ENCODE data around the gene HELZ. TPM values are rescaled to one million over a fixed set of nuclear protein-coding genes. Genes with fewer than 3 reads are reported as not detected.

Gene HELZ
- total RNA-seq, 4 donors from 2014 or later = 24.4 to 42.4 (median 26.3) TPM

DNA sequence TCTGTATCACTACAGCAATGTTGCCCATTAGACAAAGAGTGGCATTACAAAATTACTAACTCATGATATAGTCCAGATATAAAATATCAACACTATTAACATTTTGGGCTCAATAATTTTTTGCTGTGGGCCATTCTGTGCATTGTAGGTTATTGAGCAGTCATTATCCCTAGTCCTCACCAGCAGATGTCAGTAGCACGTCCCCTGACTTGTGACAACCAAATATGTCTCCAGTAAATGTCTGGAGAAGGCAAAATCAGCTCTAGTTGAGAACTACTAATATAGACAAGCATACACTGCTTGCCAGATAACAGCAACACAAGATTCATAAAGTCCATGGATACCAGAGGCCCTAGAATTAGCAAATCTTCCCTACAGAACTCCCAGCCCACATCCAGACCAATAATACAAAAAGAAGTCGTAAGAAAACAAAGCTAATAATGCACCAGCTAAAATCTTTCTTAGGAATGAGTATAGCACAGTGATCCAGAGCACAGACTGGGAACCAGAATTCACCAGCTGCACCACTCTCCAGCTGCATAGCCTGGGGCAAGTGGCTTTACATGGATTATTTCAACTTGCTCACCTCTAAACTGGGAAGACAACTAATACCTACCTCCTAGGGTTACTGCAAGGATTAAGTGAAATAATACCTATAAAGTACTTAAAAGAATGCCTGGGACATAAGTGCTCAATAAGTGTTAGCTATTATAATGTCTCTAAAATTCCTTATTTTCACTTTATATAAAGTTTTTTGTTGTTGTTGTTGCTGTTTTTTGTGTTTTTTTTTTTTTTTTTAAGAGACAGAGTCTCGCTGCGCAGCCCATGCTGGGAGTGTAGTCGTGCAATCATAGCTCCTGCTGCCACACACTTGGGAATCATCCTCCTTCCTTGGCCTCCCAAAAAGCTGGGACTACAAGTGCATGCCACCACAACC, 23.7 kb downstream of the HELZ start:
- peak in 1 of 2 donors; percentile 26 for DNase-seq (ENCODE audit: low spot score in 2 of 2)
- TF ChIP-seq, protein P1, sequence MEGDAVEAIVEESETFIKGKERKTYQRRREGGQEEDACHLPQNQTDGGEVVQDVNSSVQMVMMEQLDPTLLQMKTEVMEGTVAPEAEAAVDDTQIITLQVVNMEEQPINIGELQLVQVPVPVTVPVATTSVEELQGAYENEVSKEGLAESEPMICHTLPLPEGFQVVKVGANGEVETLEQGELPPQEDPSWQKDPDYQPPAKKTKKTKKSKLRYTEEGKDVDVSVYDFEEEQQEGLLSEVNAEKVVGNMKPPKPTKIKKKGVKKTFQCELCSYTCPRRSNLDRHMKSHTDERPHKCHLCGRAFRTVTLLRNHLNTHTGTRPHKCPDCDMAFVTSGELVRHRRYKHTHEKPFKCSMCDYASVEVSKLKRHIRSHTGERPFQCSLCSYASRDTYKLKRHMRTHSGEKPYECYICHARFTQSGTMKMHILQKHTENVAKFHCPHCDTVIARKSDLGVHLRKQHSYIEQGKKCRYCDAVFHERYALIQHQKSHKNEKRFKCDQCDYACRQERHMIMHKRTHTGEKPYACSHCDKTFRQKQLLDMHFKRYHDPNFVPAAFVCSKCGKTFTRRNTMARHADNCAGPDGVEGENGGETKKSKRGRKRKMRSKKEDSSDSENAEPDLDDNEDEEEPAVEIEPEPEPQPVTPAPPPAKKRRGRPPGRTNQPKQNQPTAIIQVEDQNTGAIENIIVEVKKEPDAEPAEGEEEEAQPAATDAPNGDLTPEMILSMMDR (IDR thresholded peaks at IDR 0.05) = peak in 1 of 3 donors; percentile 27
- TF ChIP-seq POLR2A (IDR thresholded peaks at IDR 0.05) = no peak
- H3K4me3 ChIP-seq (ENCODE audit: low read depth, poor library complexity, severe bottlenecking) = no peak overlapping the region
- intact Hi-C loops (cut with DNase I; ENCODE audit: low total_unique reads) = no loop called here
- WGBS, 2 donors = 73 to 88% methylated on average over 5 of the region's 5 CpGs

- no peak for DNase-seq (ENCODE audit: low spot score in 2 of 2)
These were observed 26.5 kb downstream of the HELZ start for GRCh38 chr17:67218385-67218950.

DNA sequence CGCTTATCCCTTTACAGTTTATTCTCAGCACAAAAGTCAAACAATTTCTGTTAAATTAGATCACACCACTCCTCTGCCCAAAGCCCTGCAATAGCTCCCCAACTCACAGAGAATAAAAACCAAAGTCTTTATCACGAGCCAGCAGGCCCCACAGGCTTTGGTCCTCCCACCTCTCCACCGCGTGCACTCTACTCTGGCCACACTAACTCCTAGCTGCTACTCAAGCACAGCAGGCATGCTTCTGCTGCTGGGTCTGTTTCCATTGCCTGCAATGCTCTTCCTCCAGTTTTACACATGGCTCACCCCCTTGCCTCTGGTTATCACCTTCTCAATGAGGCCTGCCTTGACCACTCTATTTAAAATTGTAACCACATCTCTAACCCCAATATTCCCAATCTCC, 27.6 kb downstream of the HELZ start:
- WGBS, 2 donors = 95% methylated on average over 4 of the region's 4 CpGs
- TF ChIP-seq POLR2A (IDR thresholded peaks at IDR 0.05) = no peak
- TF ChIP-seq, protein P1 (IDR thresholded peaks at IDR 0.05) = no peak
- intact Hi-C loops (cut with DNase I; ENCODE audit: low total_unique reads) = no loop called here
- no peak for DNase-seq (ENCODE audit: low spot score in 2 of 2)
- H3K4me3 ChIP-seq (ENCODE audit: low read depth, poor library complexity, severe bottlenecking) = no peak overlapping the region

More at GRCh38 chr17:67218385-67218950, 26.5 kb downstream of the HELZ start:
- WGBS, 2 donors = 85 to 90% methylated on average over 4 of the region's 4 CpGs
- TF ChIP-seq, protein P1 (IDR thresholded peaks at IDR 0.05) = no peak
- TF ChIP-seq POLR2A (IDR thresholded peaks at IDR 0.05) = no peak
- intact Hi-C loops (cut with DNase I; ENCODE audit: low total_unique reads) = no loop called here
- H3K4me3 ChIP-seq (ENCODE audit: low read depth, poor library complexity, severe bottlenecking) = no peak overlapping the region

GRCh38 chr17:67216578-67217320, 28.2 kb downstream of the HELZ start:
- H3K4me3 ChIP-seq (ENCODE audit: low read depth, poor library complexity, severe bottlenecking) = no peak overlapping the region
- 80 to 86% methylated on average over 10 of the region's 10 CpGs for WGBS, 2 donors
- intact Hi-C loops (cut with DNase I; ENCODE audit: low total_unique reads) = no loop called here
- no peak for DNase-seq (ENCODE audit: low spot score in 2 of 2)
- TF ChIP-seq, protein P1 (IDR thresholded peaks at IDR 0.05) = no peak
- no peak for TF ChIP-seq POLR2A (IDR thresholded peaks at IDR 0.05)

- TF ChIP-seq POLR2A (IDR thresholded peaks at IDR 0.05) = no peak
- TF ChIP-seq, protein P1 (IDR thresholded peaks at IDR 0.05) = no peak
- intact Hi-C loops (cut with DNase I; ENCODE audit: low total_unique reads) = no loop called here
- H3K4me3 ChIP-seq (ENCODE audit: low read depth, poor library complexity, severe bottlenecking) = no peak overlapping the region
- no peak for DNase-seq (ENCODE audit: low spot score in 2 of 2)
- 88 to 89% methylated on average over 7 of the region's 7 CpGs for WGBS, 2 donors
These were observed 29.0 kb downstream of the HELZ start for GRCh38 chr17:67215991-67216421.

Data from lower leg skin (tissue), 4 donors.